ENCODE data around the gene OBSL1. TPM values are rescaled to one million over a fixed set of nuclear protein-coding genes. Genes with fewer than 3 reads are reported as not detected.

The OBSL1 gene
- total and polyA plus RNA-seq, 4 donors: 14.2 to 35.3 (median 27.3) TPM

- TF ChIP-seq RAD21 (IDR thresholded peaks at IDR 0.05): no peak
- TF ChIP-seq TAF1 (conservative IDR thresholded peaks at IDR 0.05): no peak
- TF ChIP-seq MAX (IDR thresholded peaks at IDR 0.05): no peak
Observed at GRCh38 chr2:219611866-219612576, 40.7 kb upstream of the OBSL1 start (continued).

- H3K9me3 ChIP-seq (ENCODE audit: control insufficient read depth in 4 of 4, low read length in 3 of 4): no peaks in the 10 kb centered on the region
- TF ChIP-seq EGR1 (IDR thresholded peaks at IDR 0.05; ENCODE audit: low read depth in 2 of 2): no peak
- TF ChIP-seq MAX (IDR thresholded peaks at IDR 0.05): no peak
- TF ChIP-seq CTCF (IDR thresholded peaks at IDR 0.05; ENCODE audit: low read depth, low read length, missing input control): no peak
- TF ChIP-seq FOXA2 (IDR thresholded peaks at IDR 0.05): no peak
- no peak for TF ChIP-seq RAD21 (IDR thresholded peaks at IDR 0.05)
- TF ChIP-seq NR2F2 (IDR thresholded peaks at IDR 0.05): no peak
- no peak for TF ChIP-seq HNF4A (conservative IDR thresholded peaks at IDR 0.05)
- no peak for TF ChIP-seq ZBTB33 (IDR thresholded peaks at IDR 0.05)
- no peak for TF ChIP-seq RXRA (IDR thresholded peaks at IDR 0.05)
- no peak for TF ChIP-seq TAF1 (conservative IDR thresholded peaks at IDR 0.05)
- no peak for TF ChIP-seq GABPA (IDR thresholded peaks at IDR 0.05 in 1 of 2, conservative IDR thresholded peaks at IDR 0.05 in 1 of 2)
- TF ChIP-seq SP1 (IDR thresholded peaks at IDR 0.05): no peak
- TF ChIP-seq JUND (IDR thresholded peaks at IDR 0.05): no peak
- TF ChIP-seq REST (IDR thresholded peaks at IDR 0.05): no peak
- H3K4me3 ChIP-seq (ENCODE audit: low read depth in 1 of 3, low read length in 3 of 3): no peak overlapping the region
- WGBS: 96% methylated on average over 9 of the region's 9 CpGs
- H3K27me3 ChIP-seq (ENCODE audit: control insufficient read depth in 4 of 4, insufficient read depth in 4 of 4, low read length in 3 of 4): no peaks in the 10 kb centered on the region
- H3K4me1 ChIP-seq (ENCODE audit: control insufficient read depth in 4 of 4, insufficient read depth in 4 of 4, low read length in 3 of 4): no peaks in the 10 kb centered on the region
- no peak overlapping the region for H3K27ac ChIP-seq (ENCODE audit: low read depth in 1 of 2, low read length in 2 of 2)
- H3K9ac ChIP-seq (ENCODE audit: low read depth in 1 of 2, low read length in 2 of 2): no peak overlapping the region
- no peak for DNase-seq (ENCODE audit: low spot score)
- H3K36me3 ChIP-seq (ENCODE audit: control insufficient read depth in 4 of 4, insufficient read depth in 3 of 4, low read depth in 1 of 4, low read length in 3 of 4): peaks cover 6 to 29% (median 13%) of the 10 kb centered on the region in 4 donors
Observed at GRCh38 chr2:219611306-219611705, 40.0 kb upstream of the OBSL1 start.

Data from liver (tissue), 9 donors.